ENCODE measurements around the gene IHH. TPM values are rescaled to one million over a fixed set of nuclear protein-coding genes. Genes with fewer than 3 reads are reported as not detected.

The IHH gene
- total RNA-seq, 4 donors from 2014 or later: 0.27 TPM; not detected in 3

DNA sequence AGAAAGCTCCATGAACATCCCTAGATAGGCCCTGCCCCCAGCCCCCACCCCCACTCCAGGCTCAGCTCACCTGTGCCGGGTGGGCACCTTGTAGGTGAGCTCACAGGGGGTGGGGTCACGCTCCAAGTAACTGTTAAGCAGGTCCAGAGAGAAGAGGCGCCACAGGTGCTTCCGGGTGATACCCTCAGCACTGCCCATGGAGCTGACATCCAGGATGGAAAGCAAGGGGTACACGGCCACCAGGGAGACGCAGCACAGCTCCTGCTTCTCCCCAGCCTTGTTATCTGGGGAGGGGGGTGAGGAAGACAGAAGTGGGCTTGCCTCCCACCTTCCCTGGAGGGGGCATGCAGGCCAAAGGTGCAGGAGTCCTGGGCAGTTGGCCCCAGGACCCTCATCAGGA is 41.3 kb downstream of the IHH start:
- Histone ChIP-seq H3K27me3 (no peaks in the 10 kb centered on the region), H3K4me3 (no peak overlapping the region), H3K4me1 (no peaks in the 10 kb centered on the region), H3K9me3 (no peaks in the 10 kb centered on the region), H3K27ac (no peak overlapping the region), H3K36me3 (no peaks in the 10 kb centered on the region)
- in situ Hi-C loops (cut with MboI; ENCODE audit: low sequenced_read_pairs in 4 of 4): loop anchor here in 1 of 4 donors (25.0 kb wide), 1 partner anchor 293 kb away; the partner anchor contains the start of gene PTPRN
- ATAC-seq (no peak), DNase-seq (no peak)
- no peak for TF ChIP-seq POLR2A (IDR thresholded peaks at IDR 0.05)
- TF ChIP-seq, protein P1, sequence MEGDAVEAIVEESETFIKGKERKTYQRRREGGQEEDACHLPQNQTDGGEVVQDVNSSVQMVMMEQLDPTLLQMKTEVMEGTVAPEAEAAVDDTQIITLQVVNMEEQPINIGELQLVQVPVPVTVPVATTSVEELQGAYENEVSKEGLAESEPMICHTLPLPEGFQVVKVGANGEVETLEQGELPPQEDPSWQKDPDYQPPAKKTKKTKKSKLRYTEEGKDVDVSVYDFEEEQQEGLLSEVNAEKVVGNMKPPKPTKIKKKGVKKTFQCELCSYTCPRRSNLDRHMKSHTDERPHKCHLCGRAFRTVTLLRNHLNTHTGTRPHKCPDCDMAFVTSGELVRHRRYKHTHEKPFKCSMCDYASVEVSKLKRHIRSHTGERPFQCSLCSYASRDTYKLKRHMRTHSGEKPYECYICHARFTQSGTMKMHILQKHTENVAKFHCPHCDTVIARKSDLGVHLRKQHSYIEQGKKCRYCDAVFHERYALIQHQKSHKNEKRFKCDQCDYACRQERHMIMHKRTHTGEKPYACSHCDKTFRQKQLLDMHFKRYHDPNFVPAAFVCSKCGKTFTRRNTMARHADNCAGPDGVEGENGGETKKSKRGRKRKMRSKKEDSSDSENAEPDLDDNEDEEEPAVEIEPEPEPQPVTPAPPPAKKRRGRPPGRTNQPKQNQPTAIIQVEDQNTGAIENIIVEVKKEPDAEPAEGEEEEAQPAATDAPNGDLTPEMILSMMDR (IDR thresholded peaks at IDR 0.05 in 4 of 5, conservative IDR thresholded peaks at IDR 0.05 in 1 of 5): no peak
- intact Hi-C loops (cut with DNase I; ENCODE audit: low total_unique reads): no loop called here

GRCh38 chr2:219018726-219019125 is 42.0 kb downstream of the IHH start:
- intact Hi-C loops (cut with DNase I; ENCODE audit: low total_unique reads) (no loop called here), in situ Hi-C loops (cut with MboI; ENCODE audit: low sequenced_read_pairs in 4 of 4) (loop anchor here in 1 of 4 donors (25.0 kb wide), 1 partner anchor 294 kb away; the partner anchor contains the start of gene PTPRN)

GRCh38 chr2:219018286-219018685 is 42.4 kb downstream of the IHH start:
- intact Hi-C loops (cut with DNase I; ENCODE audit: low total_unique reads): no loop called here
- in situ Hi-C loops (cut with MboI; ENCODE audit: low sequenced_read_pairs in 4 of 4): loop anchor here in 1 of 4 donors (25.0 kb wide), 1 partner anchor 294 kb away; the partner anchor contains the start of gene PTPRN
- H3K9me3 ChIP-seq: no peaks in the 10 kb centered on the region

More at GRCh38 chr2:219018726-219019125, 42.0 kb downstream of the IHH start:
- TF ChIP-seq POLR2A (IDR thresholded peaks at IDR 0.05): no peak
- TF ChIP-seq, protein P1 (IDR thresholded peaks at IDR 0.05 in 4 of 5, conservative IDR thresholded peaks at IDR 0.05 in 1 of 5): no peak
- Histone ChIP-seq H3K27me3 (no peaks in the 10 kb centered on the region), H3K27ac (no peak overlapping the region), H3K4me1 (no peaks in the 10 kb centered on the region), H3K36me3 (no peaks in the 10 kb centered on the region), H3K9me3 (no peaks in the 10 kb centered on the region), H3K4me3 (no peak overlapping the region)
- no peak for DNase-seq
- ATAC-seq: no peak

DNA sequence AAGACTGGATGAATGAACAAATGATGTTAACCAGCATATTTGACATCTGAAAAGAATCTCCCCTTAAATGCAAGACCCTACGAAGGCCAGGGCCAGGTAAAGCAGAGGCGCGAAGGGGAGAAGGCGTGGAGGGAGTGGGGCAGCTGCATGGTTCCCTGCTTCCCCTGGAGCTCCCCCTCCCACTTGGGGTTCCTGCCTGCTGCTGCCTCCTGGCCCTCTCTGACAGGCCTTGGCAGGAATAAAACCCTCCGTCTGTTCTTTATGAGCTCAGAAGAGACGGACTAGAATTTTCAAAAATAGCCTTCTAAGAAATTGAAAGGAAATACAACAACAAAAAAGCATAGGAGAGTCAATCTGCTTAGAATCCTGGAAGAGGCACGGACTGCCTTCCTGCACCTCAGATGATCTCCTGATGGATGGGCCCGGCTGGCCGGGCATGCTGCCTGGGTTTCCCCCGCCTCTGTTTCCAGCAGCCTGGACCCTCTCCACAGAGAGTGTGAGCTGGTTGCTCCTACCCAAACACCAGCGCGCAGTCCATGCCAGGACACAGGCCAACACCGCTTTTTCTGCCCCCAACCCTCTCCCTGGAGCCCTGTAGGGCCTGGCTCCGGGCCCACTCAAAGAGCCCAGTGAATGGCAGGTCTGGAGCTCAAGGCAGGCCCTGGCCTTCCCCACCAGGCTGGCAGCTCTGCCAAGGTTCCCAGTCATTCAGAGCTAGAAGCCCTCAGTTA is 43.4 kb downstream of the IHH start:
- DNase-seq (no peak), ATAC-seq (no peak)
- Histone ChIP-seq H3K27me3 (no peaks in the 10 kb centered on the region), H3K4me1 (no peaks in the 10 kb centered on the region), H3K36me3 (no peaks in the 10 kb centered on the region), H3K9me3 (no peaks in the 10 kb centered on the region), H3K4me3 (no peak overlapping the region), H3K27ac (no peak overlapping the region)
- TF ChIP-seq POLR2A (IDR thresholded peaks at IDR 0.05): no peak
- TF ChIP-seq, protein P1 (IDR thresholded peaks at IDR 0.05 in 4 of 5, conservative IDR thresholded peaks at IDR 0.05 in 1 of 5): no peak
- in situ Hi-C loops (cut with MboI; ENCODE audit: low sequenced_read_pairs in 4 of 4): loop anchor here in 1 of 4 donors (25.0 kb wide), 1 partner anchor 295 kb away; the partner anchor contains the start of gene PTPRN
- intact Hi-C loops (cut with DNase I; ENCODE audit: low total_unique reads): no loop called here

More at GRCh38 chr2:219018286-219018685, 42.4 kb downstream of the IHH start:
- DNase-seq (no peak), ATAC-seq (no peak)
- H3K27ac ChIP-seq: no peak overlapping the region
- TF ChIP-seq, protein P1 (IDR thresholded peaks at IDR 0.05 in 4 of 5, conservative IDR thresholded peaks at IDR 0.05 in 1 of 5): no peak
- TF ChIP-seq POLR2A (IDR thresholded peaks at IDR 0.05): no peak
- H3K36me3 ChIP-seq: no peaks in the 10 kb centered on the region
- no peak overlapping the region for H3K4me3 ChIP-seq
- H3K4me1 ChIP-seq: no peaks in the 10 kb centered on the region
- H3K27me3 ChIP-seq: no peaks in the 10 kb centered on the region
